Regular cardiac myocyte (primary cell): ENCODE measurements around the gene RBP5. TPM values are rescaled to one million over a fixed set of nuclear protein-coding genes. Genes with fewer than 3 reads are reported as not detected.

Experiments
- total RNA-seq: library from RNA; depleted of rRNA; stranded (reverse); fragments of >200 nt; gene quantifications from 2 replicates; pipeline ENCODE4 v1.2.3, GENCODE V29; 2014

RBP5 gene
- 0.19 TPM in 1 of 2 replicates, not detected in the other for total RNA-seq

GRCh38 chr12:7128681-7129286 is at the start of gene RBP5:
Gene RBP5, minus strand, starts transcription at chr12:7128889. Its CDS starts 114 bp downstream, at chr12:7128775.

GRCh38 chr12:7129872-7130691 is 1.4 kb upstream of the RBP5 start, which contains the start of gene CLSTN3:
Gene CLSTN3, plus strand, starts transcription at chr12:7130371. Its CDS starts 278 bp downstream, at chr12:7130649.

GRCh38 chr12:7108796-7109571 is 19.7 kb downstream of the RBP5 start, which contains the start of gene C1RL:
Gene C1RL, minus strand, starts transcription at chr12:7109214. Its CDS starts 34 bp downstream, at chr12:7109180.

GRCh38 chr12:7092229-7092985 is 36.3 kb downstream of the RBP5 start, which contains the start of gene C1R:
Gene C1R, minus strand, starts transcription at chr12:7092445. Its CDS starts 57 bp downstream, at chr12:7092388.

Other genes with a start within 250 kb of the RBP5 start
- gene LRRC23, start 224.1 kb downstream of the RBP5 start, total RNA-seq: 8.6 and 18.0 TPM in 2 replicates
- 40.8 and 66.8 TPM in 2 replicates for gene ENO2, start 214.3 kb downstream of the RBP5 start, total RNA-seq
- gene ATN1, start 200.9 kb downstream of the RBP5 start, total RNA-seq: 4.4 and 9.0 TPM in 2 replicates
- gene RNU7-1, start 185.1 kb downstream of the RBP5 start, total RNA-seq: not detected in 2 replicates
- 75.3 and 141 TPM in 2 replicates for gene C12orf57, start 184.9 kb downstream of the RBP5 start, total RNA-seq
- under 0.01 TPM in 1 of 2 replicates, not detected in the other for gene PTPN6, start 177.5 kb downstream of the RBP5 start, total RNA-seq
- gene PHB2, start 158.2 kb downstream of the RBP5 start, total RNA-seq: 149 and 175 TPM in 2 replicates
- gene EMG1, start 158.0 kb downstream of the RBP5 start, total RNA-seq: 49.3 and 94.9 TPM in 2 replicates
- 5.9 and 9.2 TPM in 2 replicates for gene LPCAT3, start 110.4 kb downstream of the RBP5 start, total RNA-seq
- gene C1S, start 68.2 kb downstream of the RBP5 start, total RNA-seq: 24.7 and 213 TPM in 2 replicates
- gene C1R, start 36.4 kb downstream of the RBP5 start, total RNA-seq: 11.7 and 106 TPM in 2 replicates
- gene C1RL, start 19.7 kb downstream of the RBP5 start, total RNA-seq: 7.1 and 37.2 TPM in 2 replicates
- 6.7 and 8.2 TPM in 2 replicates for gene CLSTN3, start 1.5 kb upstream of the RBP5 start, total RNA-seq
- gene PEX5, start 60.8 kb upstream of the RBP5 start, total RNA-seq: 20.3 and 29.9 TPM in 2 replicates
- not detected in 2 replicates for gene ACSM4, start 175.2 kb upstream of the RBP5 start, total RNA-seq